HepG2 (cell line): ENCODE measurements around the gene ZNF341. TPM values are rescaled to one million over a fixed set of nuclear protein-coding genes. Genes with fewer than 3 reads are reported as not detected.
A peak's percentile ranks its signal among the peaks of the same experiment; 100 is the strongest.

Experiments
- ARID4A ChIP-seq: sonication (generic); formaldehyde crosslinking; IDR thresholded peaks from 2 replicates; pipeline ENCODE4 v1.5.0; 2020; ENCODE audit warnings: mild to moderate bottlenecking, missing genetic modification reagents, borderline replicate concordance
- DPF2 ChIP-seq: sonication (generic); formaldehyde crosslinking; IDR thresholded peaks from 2 replicates; pipeline ENCODE4 v1.4.0; 2020; ENCODE audit warnings: mild to moderate bottlenecking, low read depth, missing genetic modification reagents, borderline replicate concordance
- HNRNPL ChIP-seq: fragments of 200-400 bp; formaldehyde crosslinking; IDR thresholded peaks from 2 replicates; pipeline ENCODE4 v1.6.1; 2017; ENCODE audit warnings: mild to moderate bottlenecking, low read depth, low read length
- KDM1A ChIP-seq: IDR thresholded peaks from 2 replicates; pipeline ENCODE4 v1.6.1; 2016; ENCODE audit warnings: missing compliant biosample characterization
- KDM6A ChIP-seq: IDR thresholded peaks from 2 replicates; pipeline ENCODE4 v1.6.1; 2016; ENCODE audit warnings: low read depth
- NFYC ChIP-seq: IDR thresholded peaks from 2 replicates; pipeline ENCODE4 v1.6.1; 2016; ENCODE audit warnings: missing genetic modification reagents, missing compliant biosample characterization
- POGZ ChIP-seq: sonication (generic); formaldehyde crosslinking; IDR thresholded peaks from 2 replicates; pipeline ENCODE4 v1.4.0; 2020; ENCODE audit warnings: mild to moderate bottlenecking, missing genetic modification reagents
- SRY ChIP-seq: sonication (generic); formaldehyde crosslinking; IDR thresholded peaks from 2 replicates; pipeline ENCODE4 v1.8.0; 2022; ENCODE audit warnings: mild to moderate bottlenecking, missing genetic modification reagents
- TEAD3 ChIP-seq: optimal IDR thresholded peaks from 2 replicates; pipeline ENCODE3; 2016; ENCODE audit warnings: borderline replicate concordance
- U2AF2 ChIP-seq: fragments of 200-400 bp; formaldehyde crosslinking; IDR thresholded peaks from 2 replicates; pipeline ENCODE4 v1.6.1; 2017; ENCODE audit warnings: low read depth, mild to moderate bottlenecking, low read length
- ZMYM3 ChIP-seq: sonication (generic); formaldehyde crosslinking; IDR thresholded peaks from 2 replicates; pipeline ENCODE4 v1.5.1; 2020; ENCODE audit warnings: mild to moderate bottlenecking, missing genetic modification reagents
- ZNF207 ChIP-seq: fragments of 450-650 bp; IDR thresholded peaks from 2 replicates; pipeline ENCODE4 v1.6.1; 2016; ENCODE audit warnings: antibody characterized with exemption, borderline replicate concordance
- ZNF235 ChIP-seq: sonication (generic); formaldehyde crosslinking; IDR thresholded peaks from 2 replicates; pipeline ENCODE4 v1.8.1; 2023; ENCODE audit warnings: mild to moderate bottlenecking, missing genetic modification reagents, borderline replicate concordance
- ZNF281 ChIP-seq: sonication (generic); formaldehyde crosslinking; IDR thresholded peaks from 2 replicates; pipeline ENCODE4 v1.4.0; 2020; ENCODE audit warnings: missing genetic modification reagents, borderline replicate concordance
- ZNF33B ChIP-seq: sonication (generic); formaldehyde crosslinking; IDR thresholded peaks from 2 replicates; pipeline ENCODE4 v1.5.1; 2020; ENCODE audit warnings: mild to moderate bottlenecking, missing genetic modification reagents
- ZNF772 ChIP-seq: sonication (generic); formaldehyde crosslinking; IDR thresholded peaks from 2 replicates; pipeline ENCODE4 v1.5.0; 2020; ENCODE audit warnings: mild to moderate bottlenecking, missing genetic modification reagents
- polyA plus RNA-seq, 8 experiments: library from polyadenylated mRNA; depleted of rRNA in 3 of 8; stranded (reverse) in 7 of 8; unstranded in 1 of 8; fragments of >200 nt; fragmentation: Illumina TruSeq in 4 of 8; extraction: Trizol in 4 of 8; gene quantifications; 2 replicates each; pipeline versions ENCODE4 v1.2.1 to v1.2.3, GENCODE V29; 2011 to 2016; ENCODE audit warnings: low read depth in 4 of 8, missing spikeins in 1 of 8, mixed read lengths in 1 of 8; ENCODE audit not compliant: insufficient read depth in 1 of 8
- total RNA-seq, 5 experiments: library from RNA; depleted of rRNA; stranded (reverse); fragments of >200 nt; fragmentation: Illumina TruSeq; extraction: Trizol; gene quantifications; 2 replicates each; pipeline ENCODE4 v1.2.3, GENCODE V29; 2016; ENCODE audit warnings: low read depth in 1 of 5
- TF ChIP-seq, protein P1 (sequence below): sonication (generic); formaldehyde crosslinking; IDR thresholded peaks from 2 replicates; pipeline ENCODE4 v1.8.1; 2023; ENCODE audit warnings: mild to moderate bottlenecking, missing genetic modification reagents
- TF ChIP-seq, protein P2 (sequence below): sonication (generic); formaldehyde crosslinking; IDR thresholded peaks from 2 replicates; pipeline ENCODE4 v1.8.0; 2022; ENCODE audit warnings: mild to moderate bottlenecking, missing genetic modification reagents, moderate library complexity
- TF ChIP-seq, protein P3 (sequence below): sonication (generic); formaldehyde crosslinking; IDR thresholded peaks from 2 replicates; pipeline ENCODE4 v1.5.0; 2020; ENCODE audit warnings: missing genetic modification reagents, mild to moderate bottlenecking, borderline replicate concordance

Gene ZNF341
- total and polyA plus RNA-seq, 2 of the 13 experiments (the other 11 are each of a cell fraction or from before 2014, with no cell fraction given), result 1.1 to 2.2 TPM

DNA sequence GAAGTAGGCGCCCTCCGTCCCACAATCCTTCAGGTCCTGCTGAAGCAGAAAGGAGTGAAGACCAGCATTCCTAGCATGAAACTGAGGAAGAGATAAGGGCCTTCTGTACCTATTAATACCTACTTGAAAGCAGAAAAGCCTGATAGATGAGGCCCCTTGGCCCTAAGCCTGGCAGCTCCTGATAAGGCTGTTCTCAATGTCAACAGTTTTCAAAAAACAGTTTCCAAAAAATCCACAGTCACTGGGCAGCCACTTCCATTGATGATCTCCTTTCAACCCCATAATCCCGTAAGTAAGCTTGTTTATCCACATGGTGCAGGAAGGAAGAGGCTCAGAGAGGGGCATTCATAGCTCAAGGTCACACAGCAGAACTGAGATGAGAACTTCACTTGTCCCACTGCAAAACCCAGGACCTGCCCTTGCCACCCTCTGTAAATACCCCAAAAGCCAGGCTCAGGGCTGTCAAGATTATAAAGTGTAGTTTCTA, 42.8 kb upstream of the ZNF341 start (continued):
- TF ChIP-seq ARID4A (peak; percentile 35; the same call in 1 of the 2 replicates), ZNF33B (0 out of 2 replicates have a peak, but pooled peaks have one; percentile 38), ZNF207 (no peak), KDM1A (CRISPR knock-in tag) (peak; percentile 92), TEAD3 (CRISPR knock-in tag) (peak; percentile 50), DPF2 (peak; percentile 31; the same call in 1 of the 2 replicates), SRY (CRISPR knock-in tag) (no peak), ZNF772 (CRISPR knock-in tag) (0 out of 2 replicates have a peak, but pooled peaks have one; percentile 15), NFYC (CRISPR knock-in tag) (0 out of 2 replicates have a peak, but pooled peaks have one; percentile 12), ZNF281 (peak; percentile 42; the same call in 1 of the 2 replicates), POGZ (CRISPR knock-in tag) (0 out of 2 replicates have a peak, but pooled peaks have one; percentile 25), HNRNPL (0 out of 2 replicates have a peak, but pooled peaks have one; percentile 16), ZMYM3 (peak; percentile 99), U2AF2 (no peak), KDM6A (CRISPR knock-in tag) (peak; percentile 57; the same call in 1 of the 2 replicates), ZNF235 (CRISPR knock-in tag) (no peak)
- TF ChIP-seq, protein P1, sequence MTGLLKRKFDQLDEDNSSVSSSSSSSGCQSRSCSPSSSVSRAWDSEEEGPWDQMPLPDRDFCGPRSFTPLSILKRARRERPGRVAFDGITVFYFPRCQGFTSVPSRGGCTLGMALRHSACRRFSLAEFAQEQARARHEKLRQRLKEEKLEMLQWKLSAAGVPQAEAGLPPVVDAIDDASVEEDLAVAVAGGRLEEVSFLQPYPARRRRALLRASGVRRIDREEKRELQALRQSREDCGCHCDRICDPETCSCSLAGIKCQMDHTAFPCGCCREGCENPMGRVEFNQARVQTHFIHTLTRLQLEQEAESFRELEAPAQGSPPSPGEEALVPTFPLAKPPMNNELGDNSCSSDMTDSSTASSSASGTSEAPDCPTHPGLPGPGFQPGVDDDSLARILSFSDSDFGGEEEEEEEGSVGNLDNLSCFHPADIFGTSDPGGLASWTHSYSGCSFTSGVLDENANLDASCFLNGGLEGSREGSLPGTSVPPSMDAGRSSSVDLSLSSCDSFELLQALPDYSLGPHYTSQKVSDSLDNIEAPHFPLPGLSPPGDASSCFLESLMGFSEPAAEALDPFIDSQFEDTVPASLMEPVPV, result peak; percentile 52; the same call in 1 of the 2 replicates
- TF ChIP-seq, protein P2, sequence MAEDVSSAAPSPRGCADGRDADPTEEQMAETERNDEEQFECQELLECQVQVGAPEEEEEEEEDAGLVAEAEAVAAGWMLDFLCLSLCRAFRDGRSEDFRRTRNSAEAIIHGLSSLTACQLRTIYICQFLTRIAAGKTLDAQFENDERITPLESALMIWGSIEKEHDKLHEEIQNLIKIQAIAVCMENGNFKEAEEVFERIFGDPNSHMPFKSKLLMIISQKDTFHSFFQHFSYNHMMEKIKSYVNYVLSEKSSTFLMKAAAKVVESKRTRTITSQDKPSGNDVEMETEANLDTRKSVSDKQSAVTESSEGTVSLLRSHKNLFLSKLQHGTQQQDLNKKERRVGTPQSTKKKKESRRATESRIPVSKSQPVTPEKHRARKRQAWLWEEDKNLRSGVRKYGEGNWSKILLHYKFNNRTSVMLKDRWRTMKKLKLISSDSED, result no peak
- TF ChIP-seq, protein P3, sequence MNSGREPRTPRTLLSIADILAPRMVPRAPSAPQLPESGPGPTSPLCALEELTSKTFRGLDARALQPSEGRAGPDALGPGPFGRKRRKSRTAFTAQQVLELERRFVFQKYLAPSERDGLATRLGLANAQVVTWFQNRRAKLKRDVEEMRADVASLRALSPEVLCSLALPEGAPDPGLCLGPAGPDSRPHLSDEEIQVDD (CRISPR knock-in tag), result 0 out of 2 replicates have a peak, but pooled peaks have one; percentile 36
